Effector CD8-positive, alpha-beta T cell (primary cell): Measurements from ENCODE around the gene ELSPBP1.
"Not testable (repeated sequence)": the region's sequence is repeated elsewhere in the genome, so short reads cannot be mapped to it uniquely, and the experiment has no call there.

Experiments
- DNase-seq: peaks from one replicate; lab custom pipeline; 2025; lab: John Stamatoyannopoulos, UW

Gene ELSPBP1

GRCh38 chr19:48041877-48042580 lies 47.6 kb downstream of the ELSPBP1 start:
- no peak for DNase-seq

- DNase-seq: no peak
Observed at GRCh38 chr19:48043675-48044258, 49.3 kb downstream of the ELSPBP1 start, which contains the start of gene CABP5. CABP5 (minus strand) TSS chr19:48044079; CDS start chr19:48043922, 157 bp downstream.

- DNase-seq: no peak
Observed at GRCh38 chr19:48044561-48044960, 50.1 kb downstream of the ELSPBP1 start.

- no peak for DNase-seq
Observed at GRCh38 chr19:48051335-48052033, 57.1 kb downstream of the ELSPBP1 start.

- no peak for DNase-seq
Observed at GRCh38 chr19:48053076-48053475, 58.6 kb downstream of the ELSPBP1 start.

GRCh38 chr19:48053856-48054255 lies 59.4 kb downstream of the ELSPBP1 start:
- no peak for DNase-seq

GRCh38 chr19:48059331-48059730 lies 64.9 kb downstream of the ELSPBP1 start:
- no peak for DNase-seq

- DNase-seq: no peak
Observed at GRCh38 chr19:48060381-48060780, 65.9 kb downstream of the ELSPBP1 start.

GRCh38 chr19:48061401-48062344 lies 67.2 kb downstream of the ELSPBP1 start:
- no peak for DNase-seq

- no peak for DNase-seq
Observed at GRCh38 chr19:48064509-48064908, 70.1 kb downstream of the ELSPBP1 start.

- no peak for DNase-seq
Observed at GRCh38 chr19:48069435-48069834, 75.0 kb downstream of the ELSPBP1 start.

GRCh38 chr19:48070177-48070769 lies 75.8 kb downstream of the ELSPBP1 start:
- DNase-seq: not testable (repeated sequence)
